Type B pancreatic cell (in vitro differentiated cells): ENCODE data around the gene ZNF780B. TPM values are rescaled to one million over a fixed set of nuclear protein-coding genes. Genes with fewer than 3 reads are reported as not detected.
A peak's percentile ranks its signal among the peaks of the same experiment; 100 is the strongest.
"Not testable (repeated sequence)": the region's sequence is repeated elsewhere in the genome, so short reads cannot be mapped to it uniquely, and the experiment has no call there.

Experiments used
- DNase-seq: peaks from one replicate; pipeline ENCODE4 v3.0.0; 2021; ENCODE audit warnings: mixed read lengths; ENCODE audit not compliant: unreplicated experiment; ENCODE audit errors: extremely low spot score
- H3K27ac Mint-ChIP-seq: 2 replicates; pipeline ENCODE4 v1.8.0; 2021; ENCODE audit warnings: mild to moderate bottlenecking, mixed read lengths
- H3K27me3 Mint-ChIP-seq: 2 replicates; pipeline ENCODE4 v1.8.0; 2021; ENCODE audit warnings: mixed read lengths
- H3K36me3 Mint-ChIP-seq: 2 replicates; pipeline ENCODE4 v1.8.0; 2021; ENCODE audit warnings: mixed read lengths
- H3K4me1 Mint-ChIP-seq: one replicate; pipeline ENCODE4 v1.8.0; 2021; ENCODE audit warnings: mixed read lengths; ENCODE audit not compliant: unreplicated experiment
- H3K4me3 Mint-ChIP-seq: 2 replicates; pipeline ENCODE4 v1.8.0; 2021; ENCODE audit warnings: mild to moderate bottlenecking, mixed read lengths
- H3K9me3 Mint-ChIP-seq: 2 replicates; pipeline ENCODE4 v1.8.0; 2021; ENCODE audit warnings: mixed read lengths
- total RNA-seq: library from RNA; stranded (reverse); gene quantifications from 2 replicates; pipeline ENCODE4 v1.2.1, GENCODE V29; 2021; ENCODE audit warnings: low replicate concordance
- TF ChIP-seq, protein P1 (sequence below): fragments of 200-600 bp; sonication (generic); conservative IDR thresholded peaks from 2 replicates; pipeline ENCODE4 v1.5.0; 2021; ENCODE audit warnings: antibody characterized with exemption, mild to moderate bottlenecking

ZNF780B gene
- total RNA-seq, 1 donor from 2014 or later: 38.8 TPM

DNA sequence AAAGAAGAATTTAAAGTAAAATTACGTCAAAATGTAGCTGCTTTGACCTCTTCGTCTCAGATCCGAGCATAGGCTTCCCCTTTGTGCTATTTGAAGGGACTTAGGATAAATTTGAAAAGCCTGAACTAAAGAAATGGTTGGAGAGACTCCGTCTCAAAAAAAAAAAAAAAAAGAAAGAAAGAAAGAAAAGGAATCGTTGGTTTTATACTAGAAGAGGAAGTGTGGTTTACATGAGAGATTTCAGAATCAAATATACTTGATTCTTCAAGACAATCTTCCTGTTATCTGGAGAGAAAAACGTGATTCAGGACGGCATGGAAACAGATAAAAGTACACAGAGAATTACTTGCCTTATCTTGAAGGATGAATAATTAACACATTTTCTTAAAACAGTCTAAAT is 474 bp upstream of the ZNF780B start:
- Mint-ChIP-seq H3K9me3 (peaks cover 31% of the 10 kb centered on the region), H3K27me3 (no peaks in the 10 kb centered on the region), H3K4me1 (peaks cover 35% of the 10 kb centered on the region), H3K36me3 (peaks cover 30% of the 10 kb centered on the region), H3K4me3 (peak overlapping the region; percentile 100), H3K27ac (peak overlapping the region; percentile 87)
- TF ChIP-seq, protein P1, sequence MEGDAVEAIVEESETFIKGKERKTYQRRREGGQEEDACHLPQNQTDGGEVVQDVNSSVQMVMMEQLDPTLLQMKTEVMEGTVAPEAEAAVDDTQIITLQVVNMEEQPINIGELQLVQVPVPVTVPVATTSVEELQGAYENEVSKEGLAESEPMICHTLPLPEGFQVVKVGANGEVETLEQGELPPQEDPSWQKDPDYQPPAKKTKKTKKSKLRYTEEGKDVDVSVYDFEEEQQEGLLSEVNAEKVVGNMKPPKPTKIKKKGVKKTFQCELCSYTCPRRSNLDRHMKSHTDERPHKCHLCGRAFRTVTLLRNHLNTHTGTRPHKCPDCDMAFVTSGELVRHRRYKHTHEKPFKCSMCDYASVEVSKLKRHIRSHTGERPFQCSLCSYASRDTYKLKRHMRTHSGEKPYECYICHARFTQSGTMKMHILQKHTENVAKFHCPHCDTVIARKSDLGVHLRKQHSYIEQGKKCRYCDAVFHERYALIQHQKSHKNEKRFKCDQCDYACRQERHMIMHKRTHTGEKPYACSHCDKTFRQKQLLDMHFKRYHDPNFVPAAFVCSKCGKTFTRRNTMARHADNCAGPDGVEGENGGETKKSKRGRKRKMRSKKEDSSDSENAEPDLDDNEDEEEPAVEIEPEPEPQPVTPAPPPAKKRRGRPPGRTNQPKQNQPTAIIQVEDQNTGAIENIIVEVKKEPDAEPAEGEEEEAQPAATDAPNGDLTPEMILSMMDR: no peak
- no peak for DNase-seq

DNA sequence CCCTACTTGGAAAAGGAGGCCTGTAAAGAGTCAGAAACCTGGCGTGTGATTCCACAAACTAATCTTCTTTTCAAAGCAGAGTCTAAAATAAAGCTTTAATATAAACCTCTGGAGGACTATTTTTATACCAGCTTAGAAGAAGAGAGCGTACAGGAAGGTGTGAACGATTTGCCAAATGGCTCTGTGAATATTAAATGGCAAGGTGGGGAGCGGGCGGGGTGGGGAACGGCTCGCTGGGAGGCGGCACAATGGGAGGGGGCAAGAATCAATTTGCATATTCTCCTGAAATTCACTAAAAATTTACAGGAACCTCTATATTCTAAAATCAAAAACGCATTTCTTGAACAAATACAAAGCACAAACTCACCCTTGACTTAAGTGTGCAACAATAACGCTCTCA is 982 bp downstream of the ZNF780B start:
- H3K9me3 Mint-ChIP-seq: peaks cover 38% of the 10 kb centered on the region
- H3K4me3 Mint-ChIP-seq: peak overlapping the region; percentile 100
- peaks cover 38% of the 10 kb centered on the region for H3K36me3 Mint-ChIP-seq
- TF ChIP-seq, protein P1: no peak
- peak overlapping the region; percentile 87 for H3K27ac Mint-ChIP-seq
- H3K4me1 Mint-ChIP-seq: peaks cover 35% of the 10 kb centered on the region
- no peak for DNase-seq
- no peaks in the 10 kb centered on the region for H3K27me3 Mint-ChIP-seq

DNA sequence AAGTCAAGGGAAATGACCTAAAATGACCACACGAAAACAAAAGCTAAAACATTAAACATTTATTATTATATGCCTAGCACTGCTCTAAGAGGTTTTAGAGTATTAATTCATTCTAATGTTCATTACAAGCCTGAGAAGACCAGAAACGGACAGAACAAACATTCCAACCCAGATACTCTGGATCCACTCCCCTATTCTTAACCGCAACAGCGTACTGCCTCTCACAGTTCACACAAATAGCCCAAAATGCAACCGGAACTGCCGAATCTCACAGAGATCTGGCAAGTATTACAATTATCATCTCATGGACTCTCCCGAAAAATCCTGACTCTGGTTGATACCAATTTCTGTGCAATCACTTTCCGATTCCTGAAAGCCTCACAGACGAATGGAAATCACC is 1.4 kb downstream of the ZNF780B start:
- Mint-ChIP-seq H3K27me3 (no peaks in the 10 kb centered on the region), H3K27ac (no peak overlapping the region), H3K4me3 (peak overlapping the region; percentile 100), H3K4me1 (peaks cover 35% of the 10 kb centered on the region), H3K9me3 (peaks cover 35% of the 10 kb centered on the region), H3K36me3 (peaks cover 39% of the 10 kb centered on the region)
- TF ChIP-seq, protein P1: no peak
- DNase-seq: no peak

DNA sequence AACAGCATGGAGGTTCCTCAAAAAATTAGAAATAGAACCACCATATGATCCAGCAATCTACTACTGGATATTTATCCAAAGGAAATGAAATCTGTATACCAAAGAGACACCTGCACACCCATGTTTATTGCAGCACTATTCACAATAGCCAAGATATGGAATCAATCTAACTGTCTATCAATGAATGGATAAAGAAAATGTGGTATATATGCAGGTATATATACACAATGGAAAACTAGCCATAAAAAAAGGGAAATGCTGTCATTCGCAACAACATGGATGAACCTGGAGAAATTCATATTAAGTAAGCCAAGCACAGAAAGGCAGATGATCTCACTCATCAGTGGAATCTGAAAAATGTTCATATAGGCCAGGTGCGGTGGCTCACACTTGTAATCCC is 2.5 kb downstream of the ZNF780B start:
- H3K36me3 Mint-ChIP-seq: peaks cover 47% of the 10 kb centered on the region
- H3K4me3 Mint-ChIP-seq: peak overlapping the region; percentile 100
- H3K27me3 Mint-ChIP-seq: no peaks in the 10 kb centered on the region

DNA sequence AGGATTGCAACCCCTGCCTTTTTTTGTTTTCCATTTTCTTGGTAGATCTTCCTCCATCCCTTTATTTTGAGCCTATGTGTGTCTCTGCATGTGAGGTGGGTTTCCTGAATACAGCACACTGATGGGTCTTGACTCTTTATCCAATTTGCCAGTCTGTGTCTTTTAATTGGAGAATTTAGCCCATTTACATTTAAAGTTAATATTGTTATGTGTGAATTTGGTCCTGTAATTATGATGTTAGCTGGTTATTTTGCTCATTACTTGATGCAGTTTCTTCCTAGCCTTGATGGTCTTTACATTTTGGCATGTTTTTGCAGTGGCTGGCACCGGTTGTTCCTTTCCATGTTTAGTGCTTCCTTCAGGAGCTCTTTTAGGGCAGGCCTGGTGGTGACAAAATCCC is 14.3 kb downstream of the ZNF780B start:
- H3K4me3 Mint-ChIP-seq, H3K4me1 Mint-ChIP-seq, H3K27me3 Mint-ChIP-seq, DNase-seq, H3K27ac Mint-ChIP-seq: not testable (repeated sequence)
- Mint-ChIP-seq H3K9me3 (peaks cover 18% of the 10 kb centered on the region), H3K36me3 (peaks cover 49% of the 10 kb centered on the region)

More for the DNA sequence above, 2.5 kb downstream of the ZNF780B start:
- no peak overlapping the region for H3K27ac Mint-ChIP-seq
- TF ChIP-seq, protein P1: no peak
- peaks cover 35% of the 10 kb centered on the region for H3K9me3 Mint-ChIP-seq
- DNase-seq: no peak
- peaks cover 35% of the 10 kb centered on the region for H3K4me1 Mint-ChIP-seq

DNA sequence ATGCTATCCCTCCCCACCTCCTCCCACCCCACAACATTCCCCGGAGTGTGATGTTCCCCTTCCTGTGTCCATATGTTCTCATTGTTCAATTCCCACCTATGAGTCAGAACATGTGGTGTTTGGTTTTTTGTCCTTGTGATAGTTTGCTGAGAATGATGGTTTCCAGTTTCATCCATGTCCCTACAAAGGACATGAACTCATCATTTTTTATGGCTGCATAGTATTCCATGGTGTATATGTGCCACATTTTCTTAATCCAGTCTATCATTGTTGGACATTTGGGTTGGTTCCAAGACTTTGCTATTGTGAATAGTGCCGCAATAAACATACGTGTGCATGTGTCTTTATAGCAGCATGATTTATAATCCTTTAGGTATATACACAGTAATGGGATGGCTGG is 18.0 kb downstream of the ZNF780B start:
- peaks cover 51% of the 10 kb centered on the region for H3K36me3 Mint-ChIP-seq
- DNase-seq, H3K4me1 Mint-ChIP-seq, H3K27me3 Mint-ChIP-seq, H3K4me3 Mint-ChIP-seq, H3K27ac Mint-ChIP-seq: not testable (repeated sequence)
- peaks cover 19% of the 10 kb centered on the region for H3K9me3 Mint-ChIP-seq

DNA sequence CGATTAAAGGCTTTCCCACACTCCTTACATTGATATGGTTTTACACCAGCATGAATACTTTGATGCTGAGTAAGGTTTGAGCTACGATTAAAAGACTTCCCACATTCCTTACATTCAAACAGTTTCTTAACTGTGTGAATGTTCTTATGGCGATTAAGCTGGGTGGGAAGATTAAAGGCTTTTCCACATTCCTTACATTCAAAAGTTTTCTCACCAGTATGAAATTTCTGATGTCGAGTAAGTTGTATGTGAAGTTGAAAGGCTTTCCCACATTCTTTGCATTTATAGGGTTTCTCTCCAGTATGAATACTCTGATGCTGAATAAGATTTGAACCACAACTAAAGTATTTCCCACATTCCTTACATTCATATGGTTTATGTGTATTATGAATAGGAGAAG is 20.0 kb downstream of the ZNF780B start:
- peaks cover 55% of the 10 kb centered on the region for H3K36me3 Mint-ChIP-seq

More for the DNA sequence above, 20.0 kb downstream of the ZNF780B start:
- H3K4me3 Mint-ChIP-seq: no peak overlapping the region
- H3K27ac Mint-ChIP-seq: no peak overlapping the region
- H3K9me3 Mint-ChIP-seq: peaks cover 22% of the 10 kb centered on the region
- no peaks in the 10 kb centered on the region for H3K27me3 Mint-ChIP-seq
- no peaks in the 10 kb centered on the region for H3K4me1 Mint-ChIP-seq
- TF ChIP-seq, protein P1: no peak
- no peak for DNase-seq
